ENCODE results near the gene APC2.

DNA sequence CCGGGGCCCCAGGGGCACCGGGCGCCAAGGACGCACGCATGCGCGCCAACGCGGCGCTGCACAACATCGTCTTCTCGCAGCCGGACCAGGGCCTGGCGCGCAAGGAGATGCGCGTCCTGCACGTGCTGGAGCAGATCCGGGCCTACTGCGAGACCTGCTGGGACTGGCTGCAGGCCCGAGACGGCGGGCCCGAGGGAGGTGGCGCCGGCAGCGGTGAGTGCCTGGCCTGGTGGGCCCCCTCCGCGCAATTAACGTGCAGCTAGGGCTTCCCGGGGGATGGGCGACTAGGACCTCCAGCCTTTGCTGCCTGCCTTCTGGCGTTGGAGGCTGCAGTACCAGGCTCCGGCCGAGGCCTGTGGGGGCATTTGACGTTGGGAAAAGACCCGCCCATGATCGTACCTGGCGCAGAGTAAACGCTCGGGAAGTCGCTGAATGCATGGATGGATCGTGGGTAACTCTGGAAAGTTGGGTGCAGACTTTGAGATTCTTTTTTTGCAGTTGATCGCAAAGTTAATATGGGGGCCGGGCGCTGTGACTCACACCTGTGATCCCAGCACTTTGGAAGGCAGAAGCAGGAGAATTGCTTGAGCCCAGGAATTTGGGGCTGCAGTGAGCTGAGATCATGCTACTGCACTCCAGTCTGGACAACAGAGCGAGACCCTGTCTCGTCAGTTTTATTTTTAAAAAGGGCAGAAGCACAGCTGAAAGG, 7.3 kb downstream of the APC2 start:
- TF ChIP-seq, protein P1, sequence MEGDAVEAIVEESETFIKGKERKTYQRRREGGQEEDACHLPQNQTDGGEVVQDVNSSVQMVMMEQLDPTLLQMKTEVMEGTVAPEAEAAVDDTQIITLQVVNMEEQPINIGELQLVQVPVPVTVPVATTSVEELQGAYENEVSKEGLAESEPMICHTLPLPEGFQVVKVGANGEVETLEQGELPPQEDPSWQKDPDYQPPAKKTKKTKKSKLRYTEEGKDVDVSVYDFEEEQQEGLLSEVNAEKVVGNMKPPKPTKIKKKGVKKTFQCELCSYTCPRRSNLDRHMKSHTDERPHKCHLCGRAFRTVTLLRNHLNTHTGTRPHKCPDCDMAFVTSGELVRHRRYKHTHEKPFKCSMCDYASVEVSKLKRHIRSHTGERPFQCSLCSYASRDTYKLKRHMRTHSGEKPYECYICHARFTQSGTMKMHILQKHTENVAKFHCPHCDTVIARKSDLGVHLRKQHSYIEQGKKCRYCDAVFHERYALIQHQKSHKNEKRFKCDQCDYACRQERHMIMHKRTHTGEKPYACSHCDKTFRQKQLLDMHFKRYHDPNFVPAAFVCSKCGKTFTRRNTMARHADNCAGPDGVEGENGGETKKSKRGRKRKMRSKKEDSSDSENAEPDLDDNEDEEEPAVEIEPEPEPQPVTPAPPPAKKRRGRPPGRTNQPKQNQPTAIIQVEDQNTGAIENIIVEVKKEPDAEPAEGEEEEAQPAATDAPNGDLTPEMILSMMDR (IDR thresholded peaks at IDR 0.05; ENCODE audit: poor library complexity, severe bottlenecking), result no peak
- TF ChIP-seq TAF1 (IDR thresholded peaks at IDR 0.05; ENCODE audit: low read depth) (no peak), RAD21 (conservative IDR thresholded peaks at IDR 0.05) (no peak), REST (IDR thresholded peaks at IDR 0.05; ENCODE audit: borderline replicate concordance) (no peak), POLR2AphosphoS5 (IDR thresholded peaks at IDR 0.05) (no peak), EZH2 (IDR thresholded peaks at IDR 0.05; ENCODE audit: borderline replicate concordance, insufficient read depth, low read length, poor library complexity, severe bottlenecking) (no peak)

Measured in neural cell (in vitro differentiated cells).